ENCODE results near the gene TRMT6.

TRMT6 gene

GRCh38 chr20:5950271-5951031 lies at the start of gene TRMT6, which contains the start of gene MCM8:
TSS of gene TRMT6 (minus strand) at chr20:5950533. CDS start at chr20:5950405, 128 bp downstream.
TSS of gene MCM8 (plus strand) at chr20:5950652. CDS start at chr20:5952016, 1,364 bp downstream.
- peak; percentile 93 for DNase-seq (ENCODE audit: low read depth)

DNA sequence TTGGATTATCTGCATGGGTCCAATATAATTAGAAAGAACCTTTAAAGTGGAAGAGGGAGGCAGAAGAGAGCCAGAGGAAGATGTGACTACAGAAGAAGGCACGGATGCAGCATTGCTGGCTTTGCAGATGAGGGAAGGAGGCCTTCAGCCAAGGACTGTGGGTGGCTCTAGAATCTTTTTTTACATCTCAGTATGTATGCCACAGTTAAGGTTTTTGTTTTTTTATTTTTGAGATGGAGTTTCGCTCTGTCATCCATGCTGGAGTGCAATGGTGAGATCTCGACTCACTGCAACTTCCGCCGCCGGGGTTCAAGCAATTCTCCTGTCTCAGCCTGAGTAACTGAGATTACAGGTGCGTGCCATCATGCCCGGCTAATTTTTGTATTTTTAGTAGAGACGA lies 49.5 kb upstream of the TRMT6 start:
- no peak for DNase-seq (ENCODE audit: low read depth)

- DNase-seq (ENCODE audit: low read depth) = no peak
These were observed 46.4 kb upstream of the TRMT6 start for GRCh38 chr20:5996765-5997164.

- DNase-seq (ENCODE audit: low read depth) = no peak
These were observed 41.5 kb upstream of the TRMT6 start for GRCh38 chr20:5991623-5992441.

DNA sequence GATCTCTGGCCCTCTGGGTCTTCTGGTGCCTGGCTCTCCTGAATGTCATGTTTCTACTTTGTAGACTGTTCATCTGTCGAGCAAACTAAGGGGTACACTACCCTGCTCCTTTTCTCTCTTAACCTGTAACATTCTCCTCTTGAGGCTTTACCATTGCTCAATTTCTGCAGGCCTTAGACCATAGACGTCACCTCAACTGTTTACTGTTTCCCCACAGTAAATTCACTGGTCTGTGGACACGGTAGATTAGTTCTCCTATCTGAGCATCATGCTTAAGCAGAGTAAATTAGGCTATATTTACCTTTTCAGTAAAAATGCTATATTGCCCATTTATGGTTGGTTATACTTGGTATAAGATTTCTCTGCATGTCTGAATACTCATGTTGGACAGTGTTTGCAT lies 40.6 kb upstream of the TRMT6 start:
- DNase-seq (ENCODE audit: low read depth) = no peak

DNA sequence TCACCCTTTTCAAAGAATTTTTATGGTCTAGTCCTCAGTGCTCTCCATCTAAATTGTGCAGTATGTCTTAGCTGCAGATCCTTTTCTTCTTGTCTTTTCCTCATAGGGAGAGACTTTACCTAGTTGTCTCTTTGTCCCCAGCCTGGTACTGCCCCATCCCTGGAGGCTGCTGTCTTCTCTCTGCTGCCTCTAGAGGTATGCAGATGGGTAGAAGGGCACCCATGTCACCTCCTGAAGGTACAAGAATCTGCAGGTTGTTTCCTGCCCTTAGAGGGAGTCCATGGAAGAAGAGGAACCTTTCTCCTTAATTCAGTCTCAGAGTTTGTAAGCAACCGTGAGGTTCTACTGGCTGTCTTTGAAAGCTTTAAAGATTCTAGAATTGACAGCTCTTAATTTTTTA lies 39.2 kb upstream of the TRMT6 start:
- no peak for DNase-seq (ENCODE audit: low read depth)

DNA sequence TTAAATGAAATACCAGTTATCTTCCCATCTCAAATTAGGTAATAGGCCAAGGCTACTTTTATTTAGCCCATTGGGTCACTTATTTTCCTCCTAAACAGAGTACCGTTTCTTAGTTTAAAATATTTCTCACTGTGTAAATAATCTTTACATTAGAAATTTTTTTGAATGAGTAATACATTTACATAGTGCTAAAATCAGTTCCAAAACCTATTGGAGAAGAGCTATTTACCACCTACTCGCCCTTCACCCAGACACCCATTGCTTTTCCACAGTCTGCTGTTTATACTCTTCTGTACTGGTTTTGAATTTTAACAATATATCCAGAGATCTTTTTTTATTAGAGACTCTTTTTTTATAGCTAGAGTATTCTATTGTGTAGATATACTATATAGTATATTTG lies 37.0 kb upstream of the TRMT6 start:
- DNase-seq (ENCODE audit: low read depth) = no peak

- DNase-seq (ENCODE audit: low read depth) = no peak
These were observed 30.6 kb upstream of the TRMT6 start for GRCh38 chr20:5980720-5981538.

- no peak for DNase-seq (ENCODE audit: low read depth)
These were observed 29.5 kb upstream of the TRMT6 start for GRCh38 chr20:5979801-5980200.

DNA sequence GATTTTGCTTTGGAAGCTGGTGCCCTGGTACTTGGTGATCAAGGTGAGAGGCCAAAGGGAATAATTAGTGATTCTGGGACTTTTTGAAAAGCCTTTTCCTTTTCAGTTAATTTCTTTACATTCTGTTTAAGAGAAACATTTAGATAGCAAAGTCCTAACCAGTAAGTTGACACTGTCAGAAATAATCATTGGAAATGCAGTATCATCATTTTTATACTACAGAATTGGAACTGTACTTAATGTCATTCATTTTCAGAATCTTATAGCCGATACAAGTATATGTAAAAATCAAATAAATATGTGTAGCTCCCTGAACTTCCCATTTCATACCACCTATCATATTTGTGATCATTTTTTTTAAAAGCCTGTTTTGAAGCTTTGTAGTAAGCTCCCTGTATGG lies 27.6 kb upstream of the TRMT6 start:
- no peak for DNase-seq (ENCODE audit: low read depth)

GRCh38 chr20:5977223-5977622 lies 26.9 kb upstream of the TRMT6 start:
- no peak for DNase-seq (ENCODE audit: low read depth)

DNA sequence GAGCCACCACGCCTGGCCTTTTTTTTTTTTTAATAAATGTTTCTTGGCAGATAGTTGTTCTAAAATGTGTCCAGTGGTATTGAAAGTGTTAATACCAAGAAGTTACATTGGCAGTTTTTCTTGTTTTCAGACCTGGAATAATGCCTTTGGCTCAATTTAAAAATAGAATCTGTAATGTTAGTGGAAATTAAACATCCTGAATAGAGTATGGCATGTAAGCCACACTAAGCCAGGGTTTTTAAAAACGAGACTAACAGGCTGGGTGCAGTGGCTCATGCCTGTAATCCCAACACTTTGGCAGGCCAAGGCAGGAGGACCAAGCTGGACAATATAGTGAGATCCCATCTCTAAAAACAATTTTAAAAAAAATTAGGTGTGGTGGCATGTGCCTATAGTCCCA lies 25.4 kb upstream of the TRMT6 start:
- DNase-seq (ENCODE audit: low read depth) = no peak

DNA sequence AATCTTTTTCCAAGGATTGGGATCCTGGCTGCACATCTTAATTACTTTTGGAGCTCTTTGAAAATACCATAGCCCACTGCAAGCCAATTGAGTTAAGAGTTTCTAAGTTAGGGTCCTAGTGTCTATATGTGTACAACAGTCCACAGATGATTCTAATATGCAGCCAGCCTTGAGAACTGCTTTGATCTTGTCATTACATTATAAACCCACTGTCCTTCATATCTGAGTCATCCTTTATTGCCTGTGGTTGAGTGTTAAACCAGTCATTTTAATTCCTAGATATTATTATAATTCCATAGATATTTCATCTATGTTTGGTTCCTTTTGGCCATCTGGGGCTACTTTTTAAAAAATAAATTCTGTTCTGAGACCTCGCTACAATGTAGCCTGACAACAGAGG lies 24.2 kb upstream of the TRMT6 start:
- DNase-seq (ENCODE audit: low read depth) = no peak

DNA sequence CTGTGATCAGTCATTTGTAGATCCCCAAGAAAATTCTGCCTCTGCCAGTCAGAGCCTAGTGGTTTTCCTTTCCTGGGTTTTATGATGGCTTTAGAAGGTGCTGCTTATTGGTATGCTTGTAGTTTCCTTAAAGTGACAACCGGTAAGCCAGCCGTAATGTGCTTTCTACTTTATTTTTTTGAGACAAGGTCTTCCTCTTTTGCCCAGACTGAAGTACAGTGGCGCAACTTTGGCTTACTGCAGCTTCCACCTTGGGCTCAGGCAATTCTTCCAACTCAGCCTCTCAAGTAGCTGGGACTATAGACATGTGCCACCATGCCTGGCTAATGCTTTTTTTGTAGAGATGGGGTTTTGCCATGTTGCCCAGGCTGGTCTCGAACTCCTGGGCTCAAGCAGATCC lies 23.6 kb upstream of the TRMT6 start:
- DNase-seq (ENCODE audit: low read depth) = no peak

DNA sequence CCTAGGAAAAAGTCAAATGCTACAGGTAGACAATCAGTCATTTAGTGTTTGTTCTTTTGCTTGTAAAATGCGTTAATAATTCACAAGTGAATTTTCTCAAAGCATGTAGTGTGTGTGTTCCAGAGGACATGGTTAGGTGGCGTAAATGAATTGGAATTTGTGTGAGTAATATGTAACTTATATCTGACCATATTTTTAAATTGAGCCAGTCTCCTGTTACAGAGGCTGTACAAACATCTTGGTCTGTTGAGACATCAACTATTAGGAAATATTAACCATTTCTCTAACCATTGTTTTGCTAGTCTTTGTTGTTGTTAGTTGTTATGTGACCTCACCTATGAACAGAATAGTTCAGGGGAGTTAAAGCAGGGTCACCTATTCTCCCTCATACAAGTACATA lies 22.8 kb upstream of the TRMT6 start:
- DNase-seq (ENCODE audit: low read depth) = no peak

DNA sequence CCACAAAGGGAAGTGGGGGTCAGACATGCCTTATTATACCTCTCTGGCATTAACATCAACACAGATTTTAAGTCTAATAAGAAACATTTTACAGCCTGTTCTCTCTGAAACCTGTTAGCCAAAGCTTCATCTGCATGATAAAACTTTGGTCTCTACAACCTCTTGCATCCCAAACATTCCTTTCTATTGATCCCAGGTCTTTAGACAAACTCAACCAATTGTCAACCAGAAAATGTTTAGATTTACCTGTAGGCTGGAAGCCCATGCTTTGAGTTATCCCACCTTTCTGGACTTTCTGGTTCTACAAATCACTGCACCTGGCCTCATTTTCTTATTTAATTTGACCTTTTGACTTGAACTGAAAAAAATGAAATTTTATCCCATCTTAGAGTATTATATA lies 20.9 kb upstream of the TRMT6 start:
- no peak for DNase-seq (ENCODE audit: low read depth)

- no peak for DNase-seq (ENCODE audit: low read depth)
These were observed 20.0 kb upstream of the TRMT6 start for GRCh38 chr20:5970381-5970780.

DNA sequence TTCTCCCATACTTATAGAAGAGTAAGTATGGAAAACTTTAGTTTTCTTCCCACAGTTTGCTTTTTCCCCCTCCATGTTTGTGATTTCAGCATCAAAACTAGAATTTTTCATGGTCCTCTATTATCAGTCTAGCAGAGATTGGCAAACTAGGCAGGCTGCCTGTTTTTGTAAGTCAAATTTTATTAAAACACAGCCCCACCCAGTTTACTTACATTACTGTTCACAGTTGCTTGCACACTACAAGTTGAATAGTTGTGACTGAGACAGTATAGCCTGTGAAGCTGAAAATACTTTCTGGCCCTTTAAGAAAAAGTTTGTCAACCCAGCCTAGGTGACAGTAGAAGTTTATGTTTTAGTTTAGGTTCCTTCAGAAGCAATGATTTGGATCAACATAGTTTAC lies 19.6 kb upstream of the TRMT6 start:
- no peak for DNase-seq (ENCODE audit: low read depth)

GRCh38 chr20:5969348-5969935 lies 19.1 kb upstream of the TRMT6 start:
- DNase-seq (ENCODE audit: low read depth) = no peak

- no peak for DNase-seq (ENCODE audit: low read depth)
These were observed 18.1 kb upstream of the TRMT6 start for GRCh38 chr20:5968462-5968861.

GRCh38 chr20:5967469-5967868 lies 17.1 kb upstream of the TRMT6 start:
- no peak for DNase-seq (ENCODE audit: low read depth)

GRCh38 chr20:5949943-5950270 lies 426 bp downstream of the TRMT6 start:
- DNase-seq (ENCODE audit: low read depth) = no peak

All from stromal cell of bone marrow (primary cell).